Mesenchymal stem cell (in vitro differentiated cells and primary cell): ENCODE measurements around the gene KRT83.

ENCODE experiments used
- DNase-seq: peaks from one replicate; pipeline ENCODE4 v3.0.0-alpha.2; 2013
- H2AFZ ChIP-seq: one replicate; pipeline ENCODE4 v1.6.1; 2013; ENCODE audit warnings: low read depth, mild to moderate bottlenecking, control low read depth, inconsistent platforms, low read length, moderate library complexity
- H2AK5ac ChIP-seq: 2 replicates; pipeline ENCODE4 v1.6.1; 2013; ENCODE audit warnings: low read length, moderate library complexity, mild to moderate bottlenecking, inconsistent platforms; ENCODE audit not compliant: severe bottlenecking
- H2BK120ac ChIP-seq: one replicate; pipeline ENCODE4 v1.6.1; 2013; ENCODE audit warnings: low read depth, mild to moderate bottlenecking, inconsistent platforms, low read length, moderate library complexity
- H2BK12ac ChIP-seq, 2 experiments: one replicate each; pipeline ENCODE4 v1.6.1; 2013; ENCODE audit warnings: inconsistent platforms in 2 of 2, low read length in 2 of 2, mild to moderate bottlenecking in 2 of 2, moderate library complexity in 2 of 2, control low read depth in 1 of 2
- H2BK15ac ChIP-seq: one replicate; pipeline ENCODE4 v1.6.1; 2013; ENCODE audit warnings: mild to moderate bottlenecking, low read depth, inconsistent platforms; ENCODE audit not compliant: poor library complexity, severe bottlenecking
- H2BK5ac ChIP-seq: 2 replicates; pipeline ENCODE4 v1.6.1; 2013; ENCODE audit warnings: low read depth, mild to moderate bottlenecking, low read length, control low read depth, inconsistent platforms; ENCODE audit not compliant: poor library complexity, severe bottlenecking
- H3K14ac ChIP-seq, 2 experiments: one replicate each; pipeline ENCODE4 v1.6.1; 2013; ENCODE audit warnings: inconsistent platforms in 2 of 2, low read length in 2 of 2, control low read depth in 1 of 2, mild to moderate bottlenecking in 1 of 2, moderate library complexity in 1 of 2
- H3K18ac ChIP-seq, 2 experiments: one replicate each; pipeline ENCODE4 v1.6.1; 2013; ENCODE audit warnings: inconsistent platforms in 2 of 2, low read length in 2 of 2, control low read depth in 1 of 2, low read depth in 1 of 2, mild to moderate bottlenecking in 1 of 2
- H3K23ac ChIP-seq, 2 experiments: one replicate each; pipeline ENCODE4 v1.6.1; 2013; ENCODE audit warnings: inconsistent platforms in 2 of 2, low read length in 2 of 2, mild to moderate bottlenecking in 2 of 2, moderate library complexity in 2 of 2, control low read depth in 1 of 2
- H3K27ac ChIP-seq: 2 replicates; pipeline ENCODE4 v1.5.1; 2013; ENCODE audit warnings: mild to moderate bottlenecking, moderate library complexity, low read length, control low read depth, inconsistent platforms; ENCODE audit not compliant: poor library complexity, severe bottlenecking
- H3K27me3 ChIP-seq, 2 experiments: 2 replicates each; pipeline versions ENCODE4 v1.6.1 to v1.7.0; 2013; ENCODE audit warnings: low read length in 2 of 2, mild to moderate bottlenecking in 2 of 2, moderate library complexity in 2 of 2, control low read depth in 1 of 2, inconsistent platforms in 1 of 2; ENCODE audit not compliant: control insufficient read depth in 1 of 2, insufficient read depth in 1 of 2
- H3K36me3 ChIP-seq, 2 experiments: 2 replicates each; pipeline versions ENCODE4 v1.6.1 to v1.7.0; 2013; ENCODE audit warnings: low read length in 2 of 2, control low read depth in 1 of 2, inconsistent platforms in 1 of 2, low read depth in 1 of 2, mild to moderate bottlenecking in 1 of 2; ENCODE audit not compliant: insufficient read depth in 2 of 2, control insufficient read depth in 1 of 2
- H3K4ac ChIP-seq, 2 experiments: one replicate each; pipeline ENCODE4 v1.6.1; 2013; ENCODE audit warnings: inconsistent platforms in 2 of 2, low read length in 2 of 2, mild to moderate bottlenecking in 2 of 2, moderate library complexity in 2 of 2, control low read depth in 1 of 2, low read depth in 1 of 2
- H3K4me1 ChIP-seq: 2 replicates; pipeline ENCODE4 v1.6.1; 2013; ENCODE audit warnings: low read depth, low read length, control low read depth; ENCODE audit not compliant: control insufficient read depth, insufficient read depth
- H3K4me2 ChIP-seq: 2 replicates; pipeline ENCODE4 v1.6.1; 2013; ENCODE audit warnings: low read length, mild to moderate bottlenecking, inconsistent platforms; ENCODE audit not compliant: poor library complexity, severe bottlenecking
- H3K4me3 ChIP-seq, 2 experiments: 2 replicates each; pipeline versions ENCODE4 v1.5.1 to v1.7.0; 2013; ENCODE audit warnings: low read length in 2 of 2, mild to moderate bottlenecking in 2 of 2, control low read depth in 1 of 2, low read depth in 1 of 2; ENCODE audit not compliant: insufficient read depth in 1 of 2
- H3K79me1 ChIP-seq: replicated peaks from 2 replicates; pipeline ENCODE4 v1.6.1; 2013; ENCODE audit warnings: mild to moderate bottlenecking, control low read depth, low read length, inconsistent platforms; ENCODE audit not compliant: poor library complexity, severe bottlenecking
- H3K9ac ChIP-seq: 2 replicates; pipeline ENCODE4 v1.7.0; 2013; ENCODE audit warnings: mild to moderate bottlenecking, low read length, moderate library complexity
- H3K9me3 ChIP-seq: 2 replicates; pipeline ENCODE4 v1.7.0; 2013; ENCODE audit warnings: mild to moderate bottlenecking, low read length; ENCODE audit not compliant: control insufficient read depth
- H4K8ac ChIP-seq: one replicate; pipeline ENCODE4 v1.6.1; 2013; ENCODE audit warnings: inconsistent platforms, mild to moderate bottlenecking, low read length, moderate library complexity
- H4K91ac ChIP-seq: one replicate; pipeline ENCODE4 v1.6.1; 2013; ENCODE audit warnings: mild to moderate bottlenecking, low read length, inconsistent platforms
- WGBS: methylation state at CpG from one replicate; pipeline ENCODE4 v1.1.7; 2013; ENCODE audit warnings: mixed read lengths; 5-methylcytosine and 5-hydroxymethylcytosine counted together

Gene KRT83

DNA sequence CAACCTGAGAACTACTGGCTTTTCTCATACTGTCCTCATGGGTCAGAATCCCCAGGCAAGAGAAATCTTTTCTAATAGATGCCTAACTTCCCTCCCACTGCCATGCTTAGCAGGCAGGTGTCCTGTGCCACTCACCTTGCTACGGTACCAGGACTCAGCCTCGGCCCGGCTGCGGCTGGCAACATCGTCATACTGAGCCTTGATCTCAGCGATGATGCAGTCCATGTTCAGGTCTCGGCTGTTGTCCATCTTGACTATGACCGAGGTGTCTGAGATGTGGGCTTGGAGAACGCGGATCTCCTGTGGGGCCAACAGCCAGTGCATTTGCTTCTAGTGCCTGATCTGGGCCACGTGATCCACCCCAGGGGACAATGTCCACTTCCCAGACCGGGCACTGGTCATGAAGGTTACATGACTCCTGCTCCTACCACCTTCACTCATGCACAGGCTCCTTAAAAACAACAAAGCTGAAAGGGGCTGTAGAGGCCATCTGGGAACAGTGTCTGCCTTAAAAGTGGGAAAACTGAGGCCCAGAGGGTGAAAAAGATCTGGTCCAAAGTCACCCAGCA is 42.0 kb upstream of the KRT83 start:
- no peaks in the 10 kb centered on the region for H3K4me1 ChIP-seq
- H2AK5ac ChIP-seq = no peak overlapping the region
- no peak overlapping the region for H2BK12ac ChIP-seq
- H3K27me3 ChIP-seq = peaks cover 54 to 78% of the 10 kb centered on the region in 2 experiments
- H3K4me2 ChIP-seq = no peak overlapping the region
- no peak overlapping the region for H2BK5ac ChIP-seq
- H3K4me3 ChIP-seq = no peak overlapping the region
- no peak overlapping the region for H3K27ac ChIP-seq
- WGBS = 90% methylated on average over 12 of the region's 12 CpGs
- no peak overlapping the region for H3K23ac ChIP-seq
- H3K4ac ChIP-seq = no peak overlapping the region
- peak overlapping the region; percentile 15 for H2BK15ac ChIP-seq
- H3K36me3 ChIP-seq = no peaks in the 10 kb centered on the region
- DNase-seq = no peak
- H3K9me3 ChIP-seq = no peaks in the 10 kb centered on the region
- no peak overlapping the region for H3K18ac ChIP-seq
- no peak overlapping the region for H3K9ac ChIP-seq
- H2BK120ac ChIP-seq = no peak overlapping the region
- no peaks in the 10 kb centered on the region for H3K79me1 ChIP-seq
- no peak overlapping the region for H2AFZ ChIP-seq
- no peak overlapping the region for H4K91ac ChIP-seq
- H3K14ac ChIP-seq = peak overlapping the region in 1 of 2 experiments; percentile 72
- H4K8ac ChIP-seq = no peak overlapping the region

DNA sequence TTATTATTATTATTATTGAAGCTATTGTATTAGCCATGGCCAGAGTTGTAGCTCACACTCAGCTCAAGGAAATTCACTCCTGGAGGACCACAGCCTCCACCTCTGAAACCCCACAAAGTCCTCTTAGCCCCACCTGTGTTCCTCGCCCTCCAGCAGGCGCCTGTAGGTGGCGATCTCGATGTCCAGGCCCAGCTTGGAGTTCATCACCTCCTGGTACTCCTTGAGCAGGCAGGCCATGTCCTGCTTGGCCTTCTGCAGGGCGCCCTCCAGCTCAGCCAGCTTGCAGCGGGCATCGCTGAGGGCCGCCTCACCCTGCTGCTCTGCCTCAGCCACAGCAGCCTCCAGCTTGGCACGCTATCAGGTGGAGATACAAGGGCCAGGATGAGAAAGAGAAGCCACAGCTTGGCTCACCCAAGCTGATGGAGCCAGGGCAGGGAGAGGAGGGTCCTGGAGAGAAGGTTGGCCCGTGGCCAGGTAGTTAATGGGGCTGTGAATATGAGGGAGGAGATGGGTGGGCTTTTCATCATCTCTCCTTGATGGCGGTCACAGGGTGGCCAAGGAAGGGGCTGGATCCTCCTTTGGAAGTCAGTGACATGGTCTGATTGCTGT is 41.0 kb upstream of the KRT83 start:
- Histone ChIP-seq H2BK12ac (no peak overlapping the region), H3K18ac (no peak overlapping the region), H3K9me3 (no peaks in the 10 kb centered on the region), H2BK5ac (no peak overlapping the region), H2AFZ (no peak overlapping the region), H2BK120ac (no peak overlapping the region), H4K8ac (no peak overlapping the region), H3K4me3 (no peak overlapping the region), H3K36me3 (no peaks in the 10 kb centered on the region), H3K4me1 (no peaks in the 10 kb centered on the region), H4K91ac (no peak overlapping the region), H3K27me3 (peaks cover 51 to 78% of the 10 kb centered on the region in 2 experiments), H2BK15ac (no peak overlapping the region), H3K27ac (no peak overlapping the region), H2AK5ac (no peak overlapping the region), H3K23ac (no peak overlapping the region), H3K9ac (no peak overlapping the region), H3K14ac (no peak overlapping the region), H3K4ac (no peak overlapping the region), H3K79me1 (no peaks in the 10 kb centered on the region), H3K4me2 (no peak overlapping the region)
- WGBS = 58% methylated on average over 11 of the region's 11 CpGs
- no peak for DNase-seq

DNA sequence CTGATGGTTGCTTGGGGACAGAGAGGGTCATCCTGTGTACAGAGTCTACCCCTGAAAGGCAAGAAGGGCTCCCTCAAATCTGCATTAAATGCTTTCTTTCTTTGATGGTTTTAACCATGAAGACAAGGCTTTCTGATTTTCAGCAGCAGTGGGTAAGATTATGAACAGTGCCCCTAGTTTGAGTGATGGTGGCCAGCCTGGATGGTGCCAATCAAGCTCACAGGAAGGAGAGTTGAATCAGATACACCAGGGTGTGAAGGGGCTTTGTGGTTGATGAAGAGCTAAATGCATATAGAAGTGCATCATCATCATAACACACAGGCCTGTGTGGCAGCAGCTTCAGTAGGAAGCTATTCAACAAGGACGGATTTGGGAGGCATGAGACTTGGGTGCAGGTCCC is 40.4 kb upstream of the KRT83 start:
- Histone ChIP-seq H3K36me3 (no peaks in the 10 kb centered on the region), H3K27me3 (peaks cover 49 to 77% of the 10 kb centered on the region in 2 experiments), H3K9ac (no peak overlapping the region), H2AK5ac (no peak overlapping the region), H3K4me2 (no peak overlapping the region), H3K23ac (no peak overlapping the region), H3K14ac (no peak overlapping the region), H2BK15ac (no peak overlapping the region), H3K4ac (no peak overlapping the region), H3K9me3 (no peaks in the 10 kb centered on the region), H2AFZ (no peak overlapping the region), H3K79me1 (no peaks in the 10 kb centered on the region), H2BK5ac (no peak overlapping the region), H4K91ac (no peak overlapping the region), H3K4me3 (no peak overlapping the region), H2BK120ac (no peak overlapping the region), H3K18ac (no peak overlapping the region), H4K8ac (no peak overlapping the region), H3K4me1 (no peaks in the 10 kb centered on the region), H3K27ac (no peak overlapping the region), H2BK12ac (no peak overlapping the region)
- DNase-seq = no peak
- whole genome bisulfite sequencing = 83% methylated on average over 1 of the region's 1 CpG

DNA sequence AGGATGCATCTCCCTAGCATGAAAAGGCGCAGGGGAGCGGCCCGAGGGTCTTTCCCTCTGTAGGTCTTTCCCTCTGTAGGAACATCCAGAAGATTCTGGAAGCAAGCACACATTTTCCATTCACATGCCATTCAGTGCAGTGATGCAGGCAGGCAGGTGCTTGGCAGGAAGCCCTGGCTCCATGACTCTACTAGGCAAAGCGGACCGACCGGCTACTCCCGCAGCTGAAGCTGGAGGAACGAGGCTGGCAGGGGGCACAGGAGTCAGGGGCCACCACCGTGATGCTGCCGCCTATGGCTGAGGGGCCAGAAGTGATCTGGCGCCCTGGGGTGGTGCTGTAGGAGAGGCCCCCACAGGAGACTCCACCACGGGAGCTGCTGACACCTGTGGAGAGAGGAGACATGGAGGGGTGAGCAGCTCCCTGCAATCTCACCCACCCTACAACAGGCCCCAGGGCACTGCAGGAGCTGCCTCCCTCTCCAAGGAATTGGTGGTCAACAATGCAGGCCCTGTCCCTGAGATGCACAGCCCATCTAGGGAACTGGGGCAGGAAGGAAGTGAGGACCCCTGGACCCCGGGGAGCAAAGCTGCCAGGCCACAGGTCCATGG is 39.6 kb upstream of the KRT83 start:
- peaks cover 2% of the 10 kb centered on the region for H3K4me1 ChIP-seq
- no peak overlapping the region for H3K4ac ChIP-seq
- no peak overlapping the region for H2AFZ ChIP-seq
- no peak overlapping the region for H2AK5ac ChIP-seq
- H3K27me3 ChIP-seq = peaks cover 44 to 69% of the 10 kb centered on the region in 2 experiments
- H2BK15ac ChIP-seq = no peak overlapping the region
- no peak overlapping the region for H2BK12ac ChIP-seq
- H3K4me2 ChIP-seq = no peak overlapping the region
- 83% methylated on average over 12 of the region's 13 CpGs for WGBS
- H3K79me1 ChIP-seq = no peaks in the 10 kb centered on the region
- no peak overlapping the region for H2BK5ac ChIP-seq
- no peak overlapping the region for H3K18ac ChIP-seq
- no peak overlapping the region for H2BK120ac ChIP-seq
- H3K23ac ChIP-seq = no peak overlapping the region
- no peak for DNase-seq
- H3K9me3 ChIP-seq = no peaks in the 10 kb centered on the region
- no peak overlapping the region for H3K27ac ChIP-seq
- H4K91ac ChIP-seq = no peak overlapping the region
- H3K9ac ChIP-seq = no peak overlapping the region
- no peaks in the 10 kb centered on the region for H3K36me3 ChIP-seq
- H4K8ac ChIP-seq = no peak overlapping the region
- no peak overlapping the region for H3K14ac ChIP-seq
- H3K4me3 ChIP-seq = no peak overlapping the region
